DMS 273 treated with DMSO at 0.1 percent for 48 hours (cell line): ENCODE results near the gene ITGB5.

Source experiments
- DNase-seq: peaks from one replicate; lab custom pipeline; 2025; lab: John Stamatoyannopoulos, UW

The ITGB5 gene

DNA sequence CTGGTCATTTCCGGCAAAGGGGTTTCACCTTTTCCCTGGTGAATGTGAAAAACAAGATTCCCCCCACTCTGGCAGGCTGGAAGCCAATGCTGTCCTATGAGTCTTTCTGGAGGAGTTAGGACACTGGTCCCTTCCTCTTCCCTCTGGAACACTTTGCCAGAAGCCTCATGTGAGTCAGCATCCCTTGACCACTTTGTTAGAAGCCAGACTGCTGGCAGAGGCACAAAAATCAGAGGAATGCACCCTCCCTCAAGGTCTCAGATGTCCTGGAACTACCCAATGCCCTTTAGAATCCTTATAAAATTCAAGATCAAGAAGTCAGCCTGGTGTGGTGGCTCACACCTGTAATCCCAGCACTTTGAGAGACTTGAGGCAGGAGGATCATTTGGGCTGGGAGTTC, 26.6 kb downstream of the ITGB5 start:
- DNase-seq, result no peak

GRCh38 chr3:124859025-124859424, 28.1 kb downstream of the ITGB5 start:
- DNase-seq, result no peak

DNA sequence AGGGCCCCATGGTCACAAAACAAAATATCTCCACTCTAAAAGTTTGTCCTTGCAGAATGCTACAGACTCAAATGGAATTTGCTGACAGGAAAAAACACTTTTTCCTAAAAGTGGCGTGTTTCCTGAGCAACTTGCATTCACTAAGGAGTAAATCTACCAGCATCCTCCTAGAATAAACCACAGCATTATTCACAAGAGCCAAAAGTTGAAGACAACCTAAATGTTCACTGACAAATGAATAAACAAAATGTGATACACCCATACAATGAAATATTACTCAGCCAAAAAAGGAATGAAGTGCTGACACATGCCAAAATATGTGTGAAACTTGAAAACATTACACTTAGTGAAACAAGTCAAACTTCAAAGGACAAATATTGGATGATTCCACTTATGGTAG, 28.9 kb downstream of the ITGB5 start:
- no peak for DNase-seq

GRCh38 chr3:124856677-124857076, 30.5 kb downstream of the ITGB5 start:
- peak; percentile 48 for DNase-seq

DNA sequence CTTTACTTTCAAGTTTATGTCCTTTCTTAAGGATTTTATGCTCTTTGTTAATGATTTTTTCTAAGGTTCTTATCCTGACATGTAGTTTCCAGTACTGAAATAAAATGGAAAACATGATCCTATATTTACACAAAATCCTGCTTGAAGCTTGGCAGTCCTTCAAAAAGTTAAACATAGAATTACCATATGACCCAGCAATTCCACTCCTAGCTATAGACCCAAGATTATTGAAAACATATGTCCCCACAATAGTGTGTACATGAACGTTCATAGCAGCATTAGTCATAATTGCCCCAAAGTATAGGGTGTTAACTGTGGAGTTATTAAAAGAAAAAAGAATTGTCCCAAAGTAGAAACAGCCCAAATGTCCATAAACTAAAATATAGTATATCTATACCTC, 33.2 kb downstream of the ITGB5 start:
- no peak for DNase-seq

DNA sequence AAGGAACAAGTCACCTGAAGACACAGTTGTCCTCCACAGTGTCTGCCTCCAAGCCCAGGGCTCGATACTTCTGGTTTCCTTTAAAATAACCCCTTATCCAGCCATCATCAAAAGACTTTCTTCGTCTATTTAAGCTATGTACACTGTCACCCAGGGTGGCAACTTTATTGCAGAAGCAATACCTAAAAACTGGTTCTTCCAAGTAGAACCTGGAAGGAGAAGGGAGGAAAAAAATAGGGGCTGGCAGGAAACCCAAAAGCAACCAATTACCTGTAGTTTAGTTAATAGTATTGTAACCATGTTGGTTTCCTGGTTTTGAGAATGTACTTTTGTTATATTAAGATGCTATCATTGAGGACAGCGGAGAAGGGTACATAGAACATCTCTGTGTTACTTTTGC, 33.7 kb downstream of the ITGB5 start:
- DNase-seq, result no peak

GRCh38 chr3:124851905-124852304, 35.3 kb downstream of the ITGB5 start:
- no peak for DNase-seq

DNA sequence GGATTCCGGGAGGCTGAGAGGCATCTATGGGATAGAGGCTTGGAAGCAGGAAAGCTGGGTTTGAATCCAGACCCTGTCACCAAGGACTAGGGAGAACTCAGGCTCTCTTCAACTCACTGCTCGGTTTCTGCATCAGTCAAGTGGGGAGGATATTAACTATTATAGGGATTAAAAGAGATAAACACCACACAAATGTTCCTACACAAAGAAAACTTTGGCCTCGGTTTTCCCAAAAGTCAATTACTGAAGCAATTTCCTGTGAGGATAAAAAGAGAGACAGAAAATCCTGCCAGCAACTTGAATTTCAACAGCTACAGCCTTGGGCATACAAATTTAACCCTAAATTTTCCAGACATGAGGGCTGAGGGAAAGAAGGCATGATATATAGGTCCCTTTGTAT, 36.0 kb downstream of the ITGB5 start:
- DNase-seq, result no peak

- DNase-seq, result no peak
These were observed 36.5 kb downstream of the ITGB5 start for GRCh38 chr3:124850633-124851032.

DNA sequence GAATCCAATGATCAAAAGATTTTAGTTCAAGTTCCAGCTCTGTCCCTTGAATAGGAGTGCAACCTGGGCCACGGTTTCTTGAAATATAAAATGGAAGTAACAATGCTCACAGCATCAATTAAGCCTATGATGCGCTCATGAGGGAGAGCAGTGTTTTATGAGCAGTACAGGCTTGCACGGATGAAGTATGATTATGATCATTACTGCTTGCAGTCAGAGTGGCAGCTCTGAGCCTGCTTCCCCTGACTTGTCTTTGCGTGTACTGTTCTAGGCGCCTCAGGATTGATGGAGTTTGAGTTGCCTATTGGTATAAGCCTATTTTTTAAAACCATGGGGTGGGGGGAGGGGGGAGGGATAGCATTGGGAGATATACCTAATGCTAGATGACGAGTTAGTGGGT, 37.0 kb downstream of the ITGB5 start:
- no peak for DNase-seq

DNA sequence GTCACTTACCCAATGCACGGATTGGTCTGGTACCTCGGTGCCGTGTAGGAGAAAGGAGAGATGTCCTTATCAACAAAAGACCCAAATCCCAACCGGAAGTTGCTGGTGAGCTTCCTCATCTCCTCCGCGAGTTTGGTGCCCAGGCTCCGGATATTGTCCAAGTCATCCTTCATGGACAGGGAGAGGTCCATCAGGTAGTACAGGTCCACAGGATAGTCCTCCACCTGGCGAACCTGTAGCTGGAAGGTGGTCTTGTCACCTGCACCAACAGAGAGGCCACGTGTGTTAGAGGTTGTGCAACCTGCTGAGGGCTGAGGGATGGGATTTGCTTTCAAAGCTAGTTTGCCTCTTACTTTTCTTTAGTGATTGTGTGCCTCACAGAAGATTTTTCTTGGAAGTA, 38.9 kb downstream of the ITGB5 start:
- DNase-seq, result no peak

DNA sequence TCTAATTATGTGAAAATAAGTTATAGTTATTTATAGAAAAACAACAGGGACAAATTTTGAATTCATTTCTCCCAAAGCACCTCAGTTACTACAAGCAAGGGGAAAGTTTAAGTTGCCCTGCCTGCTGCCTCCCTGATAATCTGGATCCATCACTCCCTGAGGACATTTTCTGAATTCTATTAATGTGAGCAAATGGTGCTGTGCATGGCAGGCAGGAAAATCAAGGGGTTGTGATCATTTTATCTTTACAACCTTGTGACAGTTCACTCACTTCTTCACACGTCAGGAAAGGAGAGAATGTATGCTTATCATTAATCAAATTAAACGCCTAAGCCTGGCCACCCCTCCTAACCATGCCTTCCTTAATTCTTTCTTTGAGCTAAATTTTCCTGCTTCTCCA, 39.3 kb downstream of the ITGB5 start:
- DNase-seq, result no peak

- no peak for DNase-seq
These were observed 40.1 kb downstream of the ITGB5 start for GRCh38 chr3:124847051-124847450.

DNA sequence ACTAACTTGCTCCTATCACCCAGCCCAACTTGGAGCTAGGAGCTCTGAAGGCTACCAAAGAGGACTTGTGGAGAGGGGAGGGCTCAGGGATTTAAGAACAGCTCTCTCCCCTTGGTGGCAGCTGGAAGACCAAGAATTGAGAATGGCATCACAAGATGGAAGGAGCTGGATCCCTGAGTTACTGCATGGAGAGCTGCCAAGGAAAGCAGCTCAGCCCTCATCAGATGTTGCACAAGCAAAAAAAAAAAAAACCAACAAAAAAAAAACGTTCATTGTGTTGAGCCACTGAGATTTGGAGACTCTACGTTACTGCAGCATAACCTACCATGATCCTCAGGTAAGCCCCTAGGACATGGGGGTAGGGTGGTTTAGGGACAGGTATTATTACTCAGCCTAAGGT, 41.0 kb downstream of the ITGB5 start:
- DNase-seq, result no peak

DNA sequence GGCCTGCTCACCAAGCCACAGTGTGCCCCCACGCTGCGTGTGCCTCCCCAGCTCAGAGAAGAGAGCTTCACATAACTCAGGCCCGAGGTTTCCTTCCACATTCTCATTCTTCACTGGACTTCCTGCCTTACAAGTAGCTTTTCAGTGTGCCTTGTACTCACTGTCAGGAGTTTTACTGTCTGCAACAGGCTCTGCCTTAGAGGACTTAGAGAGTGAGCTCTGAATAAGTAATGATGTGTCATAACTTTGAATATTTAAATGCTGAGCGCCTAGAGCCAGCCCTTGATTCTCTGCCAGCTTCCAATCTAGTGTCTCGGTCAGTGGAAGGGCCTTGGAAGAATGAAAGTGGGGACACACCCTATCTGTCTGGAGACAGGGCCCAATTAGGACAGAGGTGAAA, 41.8 kb downstream of the ITGB5 start:
- no peak for DNase-seq

GRCh38 chr3:124843506-124844177, 43.5 kb downstream of the ITGB5 start:
- DNase-seq, result no peak

- no peak for DNase-seq
These were observed 44.1 kb downstream of the ITGB5 start for GRCh38 chr3:124843047-124843446.

DNA sequence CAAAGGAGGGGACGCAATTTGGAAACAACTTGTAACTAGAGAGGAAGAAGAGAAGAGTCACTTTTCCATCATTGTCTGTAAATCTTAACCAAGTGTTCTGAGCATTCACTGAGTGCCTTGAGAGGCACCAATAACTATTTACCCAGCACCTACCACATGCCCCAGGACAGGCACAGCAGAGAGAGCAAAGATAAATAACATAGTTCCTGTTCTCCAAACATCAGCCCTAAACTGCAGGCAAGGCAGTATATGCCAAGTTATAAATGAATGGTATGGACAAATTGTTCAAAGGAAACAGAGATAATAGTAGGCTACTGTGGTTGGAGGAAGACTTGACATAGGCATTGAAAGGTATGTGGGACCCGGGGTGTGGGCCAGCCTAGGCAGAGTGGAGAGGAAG, 45.6 kb downstream of the ITGB5 start:
- no peak for DNase-seq

- DNase-seq, result no peak
These were observed 46.8 kb downstream of the ITGB5 start for GRCh38 chr3:124840331-124840730.

DNA sequence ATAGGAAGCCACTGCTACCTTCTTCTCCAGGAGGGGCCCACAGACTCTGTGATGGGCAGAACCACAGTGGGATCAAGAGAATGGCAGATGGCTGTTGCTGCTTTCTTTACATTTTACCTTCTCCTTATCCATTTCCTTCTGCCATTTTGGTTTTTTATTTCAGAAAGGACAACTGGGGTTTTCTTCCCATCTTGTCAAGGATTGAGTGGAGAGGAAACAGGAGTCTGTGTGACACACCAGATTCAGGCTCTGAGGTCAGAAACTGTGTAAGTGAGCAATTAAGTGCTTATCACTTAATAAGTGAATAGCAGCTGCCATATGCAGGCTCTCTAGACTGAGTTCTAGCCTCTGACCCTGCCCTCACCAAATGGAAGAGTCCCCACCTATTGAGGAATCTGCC, 47.3 kb downstream of the ITGB5 start:
- peak; percentile 52 for DNase-seq

GRCh38 chr3:124838963-124839362, 48.2 kb downstream of the ITGB5 start:
- no peak for DNase-seq

- DNase-seq, result no peak
These were observed 49.4 kb downstream of the ITGB5 start for GRCh38 chr3:124837730-124838186.

- DNase-seq, result no peak
These were observed 50.1 kb downstream of the ITGB5 start for GRCh38 chr3:124837065-124837464.

GRCh38 chr3:124836448-124836847, 50.7 kb downstream of the ITGB5 start:
- no peak for DNase-seq
